Caco-2 (cell line): ENCODE results near the gene USH2A. TPM values are rescaled to one million over a fixed set of nuclear protein-coding genes. Genes with fewer than 3 reads are reported as not detected.

Source experiments
- BruUV-seq: library from RNA; stranded (reverse); fragments of 400-500 nt; replicated peaks from 2 replicates; lab custom pipeline; 2021; lab: Mats Ljungman, UMichigan
- CTCF ChIA-PET: fragments of 300-600 bp; sonication (Branson Sonifier 250); formaldehyde crosslinking; loops from one replicate; lab custom pipeline; 2022; ENCODE audit warnings: antibody characterized with exemption; lab: Charles Lee
- POLR2A ChIA-PET: fragments of 300-600 bp; sonication (Branson Sonifier 250); formaldehyde crosslinking; loops from one replicate; lab custom pipeline; 2022; ENCODE audit warnings: antibody characterized with exemption; lab: Charles Lee
- DNase-seq, 2 experiments: peaks; one replicate each; pipeline versions ENCODE4 v3.0.0 to v3.0.0-alpha.2; 2020 to 2022
- H3K27me3 ChIP-seq: replicated peaks from 2 replicates; pipeline ENCODE4 v1.6.0; 2011; ENCODE audit warnings: low read length; ENCODE audit not compliant: control insufficient read depth, insufficient read depth
- H3K36me3 ChIP-seq: 2 replicates; pipeline ENCODE4 v1.5.1; 2011; ENCODE audit warnings: low read length; ENCODE audit not compliant: control insufficient read depth, insufficient read depth
- H3K4me1 ChIP-seq: fragments of 250-450 bp; sonication (Bioruptor Pico); 2 replicates; pipeline ENCODE4 v1.5.1; 2020; ENCODE audit warnings: mild to moderate bottlenecking
- H3K4me3 ChIP-seq: 2 replicates; pipeline ENCODE4 v1.5.1; 2011; ENCODE audit warnings: low read depth, mild to moderate bottlenecking, control low read depth, low read length
- H3K9me3 ChIP-seq: fragments of 250-450 bp; sonication (Bioruptor Pico); 2 replicates; pipeline ENCODE4 v1.5.1; 2020; ENCODE audit warnings: mild to moderate bottlenecking, moderate library complexity
- H3K27ac Mint-ChIP-seq: one replicate; pipeline ENCODE4 v1.8.0; 2022; ENCODE audit warnings: mixed read lengths; ENCODE audit not compliant: unreplicated experiment
- H3K27me3 Mint-ChIP-seq: one replicate; pipeline ENCODE4 v1.8.0; 2022; ENCODE audit warnings: mixed read lengths; ENCODE audit not compliant: insufficient read depth, unreplicated experiment
- H3K36me3 Mint-ChIP-seq: one replicate; pipeline ENCODE4 v1.8.0; 2022; ENCODE audit warnings: mild to moderate bottlenecking, mixed read lengths; ENCODE audit not compliant: insufficient read depth, unreplicated experiment
- H3K4me1 Mint-ChIP-seq: one replicate; pipeline ENCODE4 v1.8.0; 2022; ENCODE audit warnings: low read depth, mixed read lengths; ENCODE audit not compliant: unreplicated experiment
- H3K4me3 Mint-ChIP-seq: one replicate; pipeline ENCODE4 v1.8.0; 2022; ENCODE audit warnings: mild to moderate bottlenecking, moderate library complexity, mixed read lengths; ENCODE audit not compliant: unreplicated experiment
- H3K9me3 Mint-ChIP-seq: one replicate; pipeline ENCODE4 v1.8.0; 2022; ENCODE audit warnings: mixed read lengths; ENCODE audit not compliant: unreplicated experiment
- intact Hi-C: fragments of 100-400 bp; cut with micrococcal nuclease; formaldehyde crosslinking; loops from one replicate; pipeline ENCODE4 v1.10.0; 2022; ENCODE audit not compliant: unreplicated experiment
- total RNA-seq: library from RNA; stranded (reverse); gene quantifications from 2 replicates; pipeline ENCODE4 v1.2.3, GENCODE V29; 2022
- TF ChIP-seq, protein P1 (sequence below), 2 experiments: fragments of 200-600 bp in 1 of 2; IDR thresholded peaks; 1 replicate in 1 of 2; 2 replicates in 1 of 2; pipeline versions ENCODE4 v1.5.1 to v1.8.0; 2011 to 2022; ENCODE audit warnings: antibody characterized with exemption in 1 of 2, control low read depth in 1 of 2, inconsistent platforms in 1 of 2, low read depth in 1 of 2, low read length in 1 of 2, mild to moderate bottlenecking in 1 of 2, moderate library complexity in 1 of 2; ENCODE audit not compliant: insufficient read depth in 1 of 2, severe bottlenecking in 1 of 2, unreplicated experiment in 1 of 2

The USH2A gene
- total RNA-seq, 1 experiment from 2014 or later: 0.11 TPM

DNA sequence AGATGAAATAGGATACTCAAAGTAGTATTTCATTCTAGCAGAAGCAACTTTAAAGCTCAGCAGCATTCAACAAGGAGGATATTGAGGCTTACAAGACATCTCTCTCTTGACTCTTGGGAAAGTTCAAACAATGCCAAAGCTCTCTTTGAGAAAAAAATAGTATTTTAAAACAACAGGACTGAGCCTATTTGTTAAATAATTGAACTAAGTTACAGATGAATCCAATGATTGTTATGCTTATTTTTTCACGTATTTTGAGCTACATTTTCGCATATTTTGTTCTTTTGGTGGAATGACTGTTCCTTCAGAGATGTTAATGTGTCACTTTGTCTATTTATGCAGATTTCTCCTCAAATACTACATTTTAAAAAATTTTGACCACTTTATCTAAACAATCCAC is 655.5 kb downstream of the USH2A start:
- no peaks in the 10 kb centered on the region for H3K9me3 Mint-ChIP-seq
- H3K9me3 ChIP-seq: no peaks in the 10 kb centered on the region
- no peak overlapping the region for H3K4me3 ChIP-seq
- no TSS peak for BruUV-seq
- no peaks in the 10 kb centered on the region for H3K4me1 Mint-ChIP-seq
- no peaks in the 10 kb centered on the region for H3K4me1 ChIP-seq
- TF ChIP-seq, protein P1, sequence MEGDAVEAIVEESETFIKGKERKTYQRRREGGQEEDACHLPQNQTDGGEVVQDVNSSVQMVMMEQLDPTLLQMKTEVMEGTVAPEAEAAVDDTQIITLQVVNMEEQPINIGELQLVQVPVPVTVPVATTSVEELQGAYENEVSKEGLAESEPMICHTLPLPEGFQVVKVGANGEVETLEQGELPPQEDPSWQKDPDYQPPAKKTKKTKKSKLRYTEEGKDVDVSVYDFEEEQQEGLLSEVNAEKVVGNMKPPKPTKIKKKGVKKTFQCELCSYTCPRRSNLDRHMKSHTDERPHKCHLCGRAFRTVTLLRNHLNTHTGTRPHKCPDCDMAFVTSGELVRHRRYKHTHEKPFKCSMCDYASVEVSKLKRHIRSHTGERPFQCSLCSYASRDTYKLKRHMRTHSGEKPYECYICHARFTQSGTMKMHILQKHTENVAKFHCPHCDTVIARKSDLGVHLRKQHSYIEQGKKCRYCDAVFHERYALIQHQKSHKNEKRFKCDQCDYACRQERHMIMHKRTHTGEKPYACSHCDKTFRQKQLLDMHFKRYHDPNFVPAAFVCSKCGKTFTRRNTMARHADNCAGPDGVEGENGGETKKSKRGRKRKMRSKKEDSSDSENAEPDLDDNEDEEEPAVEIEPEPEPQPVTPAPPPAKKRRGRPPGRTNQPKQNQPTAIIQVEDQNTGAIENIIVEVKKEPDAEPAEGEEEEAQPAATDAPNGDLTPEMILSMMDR (IDR thresholded peaks at IDR 0.05; ENCODE audit: insufficient read depth in 1 of 2, low read depth in 1 of 2, low read length in 1 of 2, severe bottlenecking in 1 of 2, unreplicated experiment in 1 of 2): no peak
- no peaks in the 10 kb centered on the region for H3K36me3 Mint-ChIP-seq
- H3K4me3 Mint-ChIP-seq: no peak overlapping the region
- H3K27ac Mint-ChIP-seq: no peak overlapping the region
- POLR2A ChIA-PET: no interaction called here
- CTCF ChIA-PET: no interaction called here
- intact Hi-C loops: no loop called here
- peaks cover 23% of the 10 kb centered on the region for H3K27me3 Mint-ChIP-seq
- H3K27me3 ChIP-seq: 0 out of 2 replicates have a peak, but pooled peaks cover 2% of the 10 kb centered on the region
- DNase-seq: no peak
- H3K36me3 ChIP-seq: no peaks in the 10 kb centered on the region

DNA sequence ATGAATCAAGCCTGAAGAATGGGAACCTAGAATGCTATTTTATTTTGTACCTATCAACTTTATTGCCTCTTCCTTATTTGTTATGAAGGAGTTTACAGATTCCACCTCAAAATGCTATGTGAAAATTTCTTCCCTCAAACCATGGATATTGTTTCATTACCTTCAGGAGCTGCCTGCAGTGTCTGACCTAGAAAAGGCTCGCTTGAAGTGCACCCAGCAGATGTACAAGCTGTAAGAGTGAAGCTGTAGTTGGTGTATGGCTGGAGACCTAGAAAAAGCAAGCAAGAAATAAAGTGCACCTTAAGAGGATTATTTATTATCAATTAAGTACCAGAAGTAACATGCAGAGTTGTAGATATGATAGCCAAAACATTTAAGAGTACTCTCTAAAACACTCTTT is 656.7 kb downstream of the USH2A start:
- Mint-ChIP-seq H3K36me3 (no peaks in the 10 kb centered on the region), H3K27ac (no peak overlapping the region), H3K4me1 (no peaks in the 10 kb centered on the region), H3K9me3 (no peaks in the 10 kb centered on the region), H3K27me3 (peaks cover 23% of the 10 kb centered on the region), H3K4me3 (no peak overlapping the region)
- no peaks in the 10 kb centered on the region for H3K36me3 ChIP-seq
- H3K4me3 ChIP-seq: no peak overlapping the region
- TF ChIP-seq, protein P1 (IDR thresholded peaks at IDR 0.05; ENCODE audit: insufficient read depth in 1 of 2, low read depth in 1 of 2, low read length in 1 of 2, severe bottlenecking in 1 of 2, unreplicated experiment in 1 of 2): no peak
- BruUV-seq: no TSS peak
- no peaks in the 10 kb centered on the region for H3K4me1 ChIP-seq
- DNase-seq: no peak
- intact Hi-C loops: no loop called here
- H3K27me3 ChIP-seq: 0 out of 2 replicates have a peak, but pooled peaks cover 2% of the 10 kb centered on the region
- ChIA-PET POLR2A (no interaction called here), CTCF (no interaction called here)
- no peaks in the 10 kb centered on the region for H3K9me3 ChIP-seq

GRCh38 chr1:215765833-215766232 is 657.4 kb downstream of the USH2A start:
- no peaks in the 10 kb centered on the region for H3K36me3 ChIP-seq
- TF ChIP-seq, protein P1 (IDR thresholded peaks at IDR 0.05; ENCODE audit: insufficient read depth in 1 of 2, low read depth in 1 of 2, low read length in 1 of 2, severe bottlenecking in 1 of 2, unreplicated experiment in 1 of 2): no peak
- H3K4me3 ChIP-seq: no peak overlapping the region
- no peak overlapping the region for H3K4me3 Mint-ChIP-seq
- 0 out of 2 replicates have a peak, but pooled peaks cover 2% of the 10 kb centered on the region for H3K27me3 ChIP-seq
- no peaks in the 10 kb centered on the region for H3K4me1 ChIP-seq
- ChIA-PET CTCF (no interaction called here), POLR2A (no interaction called here)
- H3K36me3 Mint-ChIP-seq: no peaks in the 10 kb centered on the region
- no peak overlapping the region for H3K27ac Mint-ChIP-seq
- no peaks in the 10 kb centered on the region for H3K9me3 ChIP-seq
- DNase-seq: no peak
- H3K4me1 Mint-ChIP-seq: no peaks in the 10 kb centered on the region
- no peaks in the 10 kb centered on the region for H3K9me3 Mint-ChIP-seq
- no TSS peak for BruUV-seq
- H3K27me3 Mint-ChIP-seq: peaks cover 23% of the 10 kb centered on the region
- intact Hi-C loops: no loop called here
